Measurements from ENCODE around the gene HOXC10.

Gene HOXC10

DNA sequence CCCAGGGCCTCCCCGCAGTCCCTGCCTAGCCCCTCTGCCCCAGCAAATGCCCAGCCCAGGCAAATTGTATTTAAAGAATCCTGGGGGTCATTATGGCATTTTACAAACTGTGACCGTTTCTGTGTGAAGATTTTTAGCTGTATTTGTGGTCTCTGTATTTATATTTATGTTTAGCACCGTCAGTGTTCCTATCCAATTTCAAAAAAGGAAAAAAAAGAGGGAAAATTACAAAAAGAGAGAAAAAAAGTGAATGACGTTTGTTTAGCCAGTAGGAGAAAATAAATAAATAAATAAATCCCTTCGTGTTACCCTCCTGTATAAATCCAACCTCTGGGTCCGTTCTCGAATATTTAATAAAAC is 45.5 kb downstream of the HOXC10 start:
- DNase-seq (ENCODE audit: low spot score) = no peak

DNA sequence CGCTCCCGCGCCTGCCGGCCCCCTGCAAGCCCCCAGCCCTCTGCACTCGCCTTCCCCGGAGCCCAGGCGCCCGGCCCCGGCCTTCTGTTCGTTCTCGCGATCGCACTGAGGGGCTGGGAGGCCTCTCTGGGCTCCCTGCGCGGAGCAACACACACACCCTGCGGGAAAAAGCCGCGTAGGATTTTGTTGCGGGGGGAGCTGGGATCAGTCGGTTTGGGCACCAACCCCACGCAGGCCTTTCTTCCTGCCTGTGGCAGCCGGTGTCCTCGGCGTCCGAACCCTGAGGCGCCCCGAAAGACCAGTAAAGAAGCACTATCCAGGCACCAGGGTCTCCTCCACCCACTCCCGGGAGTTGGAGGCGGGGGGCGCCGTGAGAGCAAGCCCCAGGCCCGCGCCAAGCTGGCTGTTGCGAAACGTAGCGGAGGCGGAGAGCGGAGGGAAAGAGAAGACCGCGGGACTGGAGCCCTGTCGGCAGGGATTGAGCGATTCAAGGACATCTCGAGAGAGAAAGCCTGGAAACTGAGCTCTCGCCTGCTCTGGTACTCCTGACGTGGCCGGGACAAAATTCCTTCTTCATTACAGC is 46.0 kb downstream of the HOXC10 start:
- DNase-seq (ENCODE audit: low spot score) = no peak

DNA sequence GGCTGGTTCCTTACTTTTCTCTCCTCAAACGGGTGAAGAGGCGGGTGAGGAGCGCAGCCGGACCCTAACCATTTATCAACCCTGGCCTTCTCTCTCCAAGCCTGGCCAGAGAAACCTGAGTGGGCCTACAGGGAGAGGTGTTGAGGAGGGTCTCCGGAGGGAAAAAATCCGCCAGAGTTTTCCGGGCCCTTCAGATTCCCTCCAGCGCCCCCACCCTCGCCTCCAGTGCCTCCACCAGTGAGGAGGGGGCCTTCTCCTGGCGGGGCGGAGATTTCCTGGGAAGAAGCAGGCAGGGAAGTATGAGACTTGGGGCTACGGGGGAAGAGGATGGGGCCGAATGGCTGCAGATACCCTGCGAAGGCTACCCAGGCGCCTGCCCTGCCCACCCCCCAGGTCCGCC is 46.5 kb downstream of the HOXC10 start:
- DNase-seq (ENCODE audit: low spot score) = no peak

DNA sequence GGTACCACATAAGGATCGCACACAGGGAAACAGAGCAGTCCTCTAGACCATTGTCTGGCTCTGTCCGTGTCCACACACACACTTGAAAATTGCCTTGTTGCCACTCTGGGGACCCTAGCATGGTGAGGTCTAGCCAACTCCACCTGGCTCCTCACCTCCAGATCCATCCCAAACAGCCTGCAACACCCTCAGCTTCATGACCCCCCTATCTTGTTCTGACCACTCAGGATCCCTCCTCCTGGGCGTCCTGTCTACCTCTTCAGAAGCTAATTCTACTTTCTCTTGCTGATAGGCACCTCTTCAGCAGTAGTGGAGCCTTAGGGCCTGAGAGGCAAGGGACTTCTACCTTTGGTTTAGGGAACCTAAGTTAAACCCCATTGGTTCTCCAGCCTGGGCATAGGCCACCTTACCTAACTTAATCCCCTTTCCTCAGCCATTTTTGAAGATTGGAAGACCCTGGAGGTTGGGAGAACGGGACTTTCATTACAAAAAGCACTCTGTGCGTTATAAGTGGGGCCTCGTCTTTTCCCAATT is 47.2 kb downstream of the HOXC10 start:
- no peak for DNase-seq (ENCODE audit: low spot score)

DNA sequence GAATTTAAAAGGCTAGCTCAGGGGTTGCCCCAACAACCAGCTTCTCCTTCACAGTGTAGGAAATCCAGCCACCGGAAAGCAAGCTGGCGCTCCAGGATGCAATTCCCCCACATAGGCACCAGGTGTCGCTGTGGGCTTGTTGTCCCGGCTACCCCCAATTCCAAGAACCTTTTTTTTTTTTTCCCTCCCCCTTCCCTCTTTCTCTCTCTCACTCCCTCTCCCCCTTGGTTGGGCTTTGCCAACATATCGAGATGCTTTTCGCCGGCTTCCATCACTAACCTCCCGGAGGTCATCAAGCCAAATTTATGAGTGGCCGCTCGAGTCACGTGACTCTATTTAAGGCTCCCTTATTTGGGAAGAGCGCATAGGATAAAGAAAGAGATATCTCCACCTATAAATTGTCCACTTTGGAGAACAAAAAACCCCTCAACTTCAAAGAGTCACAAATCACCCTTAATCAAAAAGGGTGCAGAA is 47.7 kb downstream of the HOXC10 start, which contains the start of gene HOXC5:
TSS of gene HOXC5 (plus strand) at position 424 of the 474 bp plus-strand sequence. CDS start 73 bp downstream, outside the sequence.
- no peak for DNase-seq (ENCODE audit: low spot score)

DNA sequence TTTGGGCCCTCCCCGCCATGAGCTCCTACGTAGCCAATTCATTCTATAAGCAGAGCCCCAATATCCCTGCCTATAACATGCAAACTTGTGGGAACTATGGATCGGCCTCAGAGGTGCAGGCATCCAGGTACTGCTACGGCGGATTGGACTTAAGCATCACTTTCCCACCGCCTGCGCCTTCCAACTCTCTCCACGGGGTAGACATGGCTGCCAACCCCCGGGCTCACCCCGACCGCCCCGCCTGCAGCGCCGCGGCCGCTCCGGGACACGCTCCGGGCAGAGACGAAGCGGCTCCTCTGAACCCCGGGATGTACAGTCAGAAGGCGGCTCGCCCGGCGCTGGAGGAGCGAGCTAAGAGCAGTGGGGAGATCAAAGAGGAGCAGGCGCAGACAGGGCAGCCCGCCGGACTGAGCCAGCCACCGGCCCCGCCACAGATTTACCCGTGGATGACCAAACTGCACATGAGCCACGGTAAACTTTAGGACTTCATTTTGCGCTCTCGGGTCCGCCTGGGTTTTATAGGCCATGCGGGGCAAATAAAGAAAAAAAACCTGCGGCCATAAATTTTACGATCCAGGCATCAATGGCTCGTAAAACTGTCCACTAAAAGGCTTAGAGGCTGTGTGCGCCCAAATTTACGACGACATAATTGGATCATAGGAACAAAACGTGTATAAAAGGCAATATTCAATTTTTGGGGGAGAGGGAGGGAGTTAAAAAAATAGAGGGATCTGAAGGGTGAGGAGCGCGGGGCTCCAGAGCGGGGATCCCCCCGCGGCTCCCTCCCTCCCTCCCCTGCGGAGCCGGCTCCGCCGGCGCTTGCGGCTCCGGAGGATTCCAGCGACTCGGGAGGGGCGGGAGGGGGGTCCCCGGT is 48.4 kb downstream of the HOXC10 start:
- DNase-seq (ENCODE audit: low spot score) = no peak

DNA sequence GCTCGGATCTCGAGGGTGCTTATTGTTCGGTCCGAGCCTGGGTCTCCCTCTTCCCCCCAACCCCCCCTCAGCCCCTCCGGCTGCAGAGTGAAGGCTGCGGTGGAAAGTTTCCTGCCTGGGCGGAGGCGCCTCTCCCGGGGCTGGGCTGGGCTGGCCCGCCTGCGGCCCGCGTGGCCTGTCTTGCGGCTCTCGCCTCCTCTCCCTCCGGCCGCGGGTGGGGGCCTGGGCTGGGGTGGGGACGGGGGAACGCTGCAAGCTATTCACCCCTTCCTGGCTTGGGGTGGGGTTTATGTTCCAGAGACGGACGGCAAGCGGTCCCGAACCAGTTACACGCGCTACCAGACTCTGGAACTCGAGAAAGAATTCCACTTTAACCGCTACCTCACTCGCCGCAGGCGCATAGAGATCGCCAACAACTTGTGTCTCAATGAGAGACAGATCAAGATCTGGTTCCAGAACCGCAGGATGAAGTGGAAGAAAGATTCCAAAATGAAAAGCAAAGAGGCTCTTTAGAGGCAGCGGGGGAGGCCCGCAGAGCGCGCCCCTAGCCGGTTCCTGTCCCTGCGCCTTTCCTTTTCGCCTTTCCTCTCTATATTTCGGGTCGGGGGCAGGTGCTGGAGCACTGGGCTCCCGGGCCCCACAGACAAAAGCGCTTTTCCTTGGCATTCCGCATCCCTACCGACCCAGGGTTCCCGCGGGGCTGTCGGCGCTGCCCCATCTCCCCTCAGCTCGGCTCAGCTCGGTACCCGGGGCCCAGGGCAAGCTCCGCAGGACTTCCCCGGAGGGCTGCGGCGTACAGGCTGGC is 49.2 kb downstream of the HOXC10 start:
- DNase-seq (ENCODE audit: low spot score) = no peak

DNA sequence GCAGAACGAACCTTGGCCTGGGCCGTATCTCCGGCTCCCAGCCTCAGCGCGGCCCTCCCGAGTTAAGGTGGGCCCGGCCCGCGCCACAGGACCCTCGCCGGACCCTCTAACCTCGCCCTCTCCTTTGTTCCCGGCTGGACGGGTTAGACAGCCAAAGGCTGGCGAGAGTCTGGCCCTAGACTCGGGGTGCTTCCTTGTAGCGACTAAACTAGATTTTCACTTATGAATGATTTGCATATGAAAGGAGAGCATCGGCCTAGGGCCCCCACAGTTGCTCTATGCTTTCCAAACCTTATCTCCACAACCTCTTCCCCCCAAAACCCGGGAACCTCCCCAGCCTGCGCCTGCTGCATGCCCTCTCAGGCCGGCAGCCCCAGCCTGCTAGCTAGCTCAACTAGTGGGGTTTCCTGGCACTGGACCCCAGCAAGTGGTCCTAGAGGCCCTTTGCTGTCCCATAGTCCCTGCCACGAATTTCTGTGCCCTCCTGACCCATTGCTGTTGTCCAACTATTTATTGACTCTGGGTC is 49.9 kb downstream of the HOXC10 start:
- no peak for DNase-seq (ENCODE audit: low spot score)

DNA sequence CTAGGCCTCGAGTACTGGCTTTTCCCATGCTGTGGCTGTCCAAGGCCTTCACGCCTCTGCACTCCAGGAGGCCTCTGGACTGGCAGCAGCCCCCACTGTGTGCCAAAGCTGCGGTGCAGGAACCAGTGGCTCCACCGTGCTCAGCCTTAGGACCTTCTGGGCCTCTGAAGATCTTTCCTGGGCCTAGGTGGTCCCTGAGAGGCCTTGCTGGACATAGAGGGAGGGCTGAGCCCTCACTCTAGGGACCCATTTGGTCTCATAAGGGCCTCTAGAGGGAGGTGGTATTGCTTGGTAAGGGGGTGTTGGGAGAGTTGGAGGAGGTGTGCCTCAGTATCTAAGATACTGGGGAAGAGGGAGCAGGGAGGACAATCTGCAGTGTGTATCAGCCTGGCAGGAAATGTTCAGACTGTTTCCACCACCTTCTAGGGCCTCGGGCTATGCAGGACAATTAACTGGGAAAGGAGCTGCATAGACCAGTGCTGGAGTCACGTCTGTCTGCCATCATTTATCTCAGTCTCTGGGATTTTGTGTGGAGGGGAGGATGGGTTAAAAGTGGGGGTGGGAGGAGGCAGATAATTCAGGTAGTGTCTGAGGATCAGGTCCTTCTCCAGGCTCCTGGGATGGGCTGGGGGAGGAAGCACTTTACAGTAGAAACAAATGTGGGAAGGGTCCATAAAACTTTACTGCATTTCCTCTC is 50.8 kb downstream of the HOXC10 start:
- DNase-seq (ENCODE audit: low spot score) = no peak

DNA sequence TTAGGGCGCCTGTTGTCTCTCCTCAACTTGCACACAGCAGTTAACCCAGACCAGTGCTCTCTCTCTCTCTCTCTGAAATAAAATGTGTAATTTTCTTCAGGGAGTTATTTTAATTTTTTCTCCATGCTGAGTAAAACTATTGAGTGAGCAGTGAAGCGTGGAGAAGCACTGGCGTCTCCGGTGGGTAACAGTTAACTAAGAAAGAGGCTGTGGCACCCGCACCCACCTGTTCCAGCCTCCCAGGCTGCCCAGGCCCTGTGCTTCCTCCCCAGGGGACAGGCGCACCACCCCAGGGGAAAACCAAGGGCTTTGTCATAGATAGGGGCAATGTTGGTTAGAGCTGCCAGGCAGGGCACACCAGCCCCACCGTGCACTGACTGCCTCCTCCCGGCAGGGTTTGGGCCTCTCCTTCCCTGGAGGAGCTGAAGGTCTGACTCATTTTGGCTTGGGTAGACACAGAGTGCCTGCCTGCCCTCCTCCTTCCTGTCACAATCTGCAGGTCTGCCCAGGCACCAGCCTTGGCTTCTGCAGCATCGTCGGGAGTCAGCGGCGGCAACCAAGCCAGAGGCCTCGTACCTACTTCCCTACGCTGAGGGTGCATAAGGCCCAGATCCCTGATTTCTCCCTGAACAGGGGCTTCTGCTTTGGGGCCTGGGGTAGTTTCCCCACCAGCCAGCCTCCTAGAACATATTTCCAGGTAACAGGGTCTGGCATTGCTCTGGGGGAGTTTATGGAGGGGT is 51.8 kb downstream of the HOXC10 start:
- no peak for DNase-seq (ENCODE audit: low spot score)

DNA sequence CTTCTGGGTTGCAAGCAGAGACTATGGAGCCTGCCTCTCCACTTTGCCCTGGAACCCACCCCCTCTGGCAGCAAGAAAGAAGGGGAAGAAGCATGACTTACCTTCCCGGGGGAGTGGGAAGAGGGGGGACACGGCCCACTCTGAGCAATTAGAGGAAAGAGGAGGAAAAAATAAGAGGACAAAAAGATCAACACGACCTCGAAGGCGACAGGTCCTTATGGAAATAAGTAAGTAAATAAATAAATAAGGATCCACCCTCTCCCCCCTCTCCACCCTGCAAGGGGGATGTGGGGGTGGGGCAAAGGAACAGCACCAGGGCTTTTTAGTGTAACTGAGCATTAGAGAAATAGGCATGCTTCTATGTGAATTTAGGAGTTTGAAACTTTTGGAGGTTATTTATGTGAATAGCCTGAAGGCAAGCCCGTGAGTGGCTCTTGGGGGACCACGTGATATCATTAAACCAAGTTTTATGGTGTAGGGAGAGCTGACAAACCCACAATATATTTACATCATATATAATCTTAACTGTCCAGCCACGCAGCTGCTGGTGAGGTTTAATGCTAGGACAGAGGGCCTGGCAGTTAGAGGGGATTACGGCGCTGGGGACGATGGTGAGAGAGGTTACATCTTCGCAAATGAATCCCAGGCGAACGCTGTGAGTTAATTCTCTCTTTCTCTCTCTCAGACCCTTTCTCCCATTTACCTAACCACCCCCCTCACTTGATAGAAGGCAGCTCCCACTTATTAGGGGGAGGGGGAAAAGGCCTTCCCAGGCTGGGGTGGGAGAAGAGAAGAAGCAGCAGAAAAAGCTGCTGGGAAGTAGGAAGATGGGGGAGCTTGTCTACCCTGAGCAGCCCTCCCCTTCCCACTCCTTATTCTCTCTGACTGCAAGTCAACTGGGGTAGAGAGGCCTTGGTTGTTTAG is 52.7 kb downstream of the HOXC10 start:
- DNase-seq (ENCODE audit: low spot score) = no peak

DNA sequence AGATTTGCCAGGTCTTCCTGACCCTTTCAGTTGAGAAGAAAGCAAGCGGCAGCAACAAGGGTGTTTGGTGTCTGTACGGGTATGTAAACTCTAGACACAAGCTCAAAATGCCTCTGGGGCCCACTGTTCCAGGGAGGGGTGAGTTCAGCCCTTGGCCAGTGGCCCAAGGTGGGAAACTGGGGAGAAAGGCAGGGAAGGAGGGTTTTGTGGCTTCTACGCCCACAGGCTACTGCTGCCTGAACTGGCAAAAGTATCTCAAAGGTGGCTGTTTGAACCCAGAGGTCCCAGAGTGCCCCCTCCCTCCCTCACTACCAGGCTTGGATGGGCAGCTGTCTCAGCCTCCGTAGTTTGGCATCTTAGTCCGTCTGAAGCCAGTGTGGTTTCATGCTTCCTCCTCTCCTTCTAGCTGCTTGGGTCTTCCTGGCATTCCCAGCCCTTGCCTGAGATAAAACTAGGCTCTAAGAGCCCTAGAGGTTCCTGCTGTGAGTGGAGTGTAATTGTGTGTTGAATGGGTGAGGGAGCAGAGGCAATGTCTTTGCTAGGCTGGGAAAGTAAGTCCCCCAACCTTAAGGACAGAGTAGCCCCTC is 53.4 kb downstream of the HOXC10 start:
- no peak for DNase-seq (ENCODE audit: low spot score)

DNA sequence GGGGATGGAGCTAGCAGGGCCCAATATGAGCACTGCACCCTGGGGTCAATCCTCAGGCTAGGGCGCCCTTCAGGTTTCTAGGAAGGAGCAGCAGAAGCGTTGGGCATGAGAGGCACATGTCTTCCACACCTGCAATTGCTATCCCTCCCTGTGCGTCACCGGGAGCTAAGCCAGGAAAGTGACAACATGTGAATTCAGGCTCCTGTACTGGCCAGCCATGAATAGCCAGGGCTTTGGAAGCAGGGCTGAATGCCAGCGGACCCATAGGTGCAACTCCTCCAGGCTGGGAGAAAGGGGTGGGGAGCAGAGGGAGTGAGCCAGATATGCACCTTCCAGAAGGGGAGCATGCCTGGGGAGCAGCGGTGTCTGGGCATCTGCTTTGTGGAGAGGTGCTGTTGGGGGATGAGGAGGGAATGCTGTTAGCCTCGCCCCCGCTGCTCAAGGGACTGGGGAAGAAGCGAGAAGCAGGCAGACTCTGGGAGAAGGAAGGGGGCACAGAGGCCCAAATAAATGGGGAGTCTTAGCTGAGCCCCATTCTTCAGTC is 54.0 kb downstream of the HOXC10 start:
- no peak for DNase-seq (ENCODE audit: low spot score)

DNA sequence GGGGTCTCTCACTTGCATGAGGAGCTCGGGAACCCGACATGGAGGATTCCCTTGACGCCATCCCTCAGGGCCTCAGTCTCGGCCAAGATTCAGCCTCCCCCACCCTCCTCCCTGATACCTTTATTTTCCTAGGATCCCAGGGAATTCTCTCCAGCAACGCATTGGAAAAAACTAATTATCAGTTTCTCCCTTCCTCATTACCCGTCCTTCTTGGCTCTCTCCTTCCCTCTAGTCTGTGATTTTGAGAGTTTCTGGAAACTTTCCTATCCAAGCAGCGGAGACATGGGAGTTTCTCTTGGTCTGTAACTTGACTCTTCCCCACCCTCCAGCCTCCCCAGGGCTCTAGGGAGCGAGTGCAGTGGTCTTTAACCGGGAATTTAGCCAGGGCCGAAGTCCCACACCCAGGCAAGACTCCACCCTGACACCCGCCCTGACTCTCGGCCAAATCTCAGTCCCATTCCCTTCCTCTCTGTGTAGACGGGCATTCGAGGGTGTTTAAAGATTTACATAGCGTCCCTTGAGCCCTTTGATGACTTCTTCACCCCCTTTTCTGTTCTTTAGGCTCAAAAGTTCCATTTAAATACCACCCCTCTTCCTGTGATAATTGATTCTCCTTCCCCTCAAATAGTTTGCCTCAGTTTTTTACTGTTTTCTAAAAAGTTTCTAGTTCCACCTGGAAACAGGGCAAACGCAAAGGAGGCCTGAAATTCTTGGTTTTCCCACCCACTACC is 54.6 kb downstream of the HOXC10 start:
- DNase-seq (ENCODE audit: low spot score) = no peak
